Thyroid gland (tissue), 4 donors: ENCODE data around the gene OR1E2.

Experiments
- POLR2A ChIP-seq, 2 donors: fragments of 450-650 bp; IDR thresholded peaks; one replicate each; pipeline ENCODE4 v1.6.1; 2017; ENCODE audit warnings: antibody characterized with exemption in 2 of 2, mild to moderate bottlenecking in 2 of 2, moderate library complexity in 1 of 2
- TF ChIP-seq, protein P1 (sequence below), 6 experiments: fragments of 200-600 bp in 3 of 6; fragments of 450-650 bp in 3 of 6; sonication (generic) in 3 of 6; IDR thresholded peaks; one replicate each; pipeline ENCODE4 v1.5.1; 2016 to 2019; ENCODE audit warnings: antibody characterized with exemption in 6 of 6, mild to moderate bottlenecking in 2 of 6, inconsistent platforms in 1 of 6, moderate library complexity in 1 of 6

DNA sequence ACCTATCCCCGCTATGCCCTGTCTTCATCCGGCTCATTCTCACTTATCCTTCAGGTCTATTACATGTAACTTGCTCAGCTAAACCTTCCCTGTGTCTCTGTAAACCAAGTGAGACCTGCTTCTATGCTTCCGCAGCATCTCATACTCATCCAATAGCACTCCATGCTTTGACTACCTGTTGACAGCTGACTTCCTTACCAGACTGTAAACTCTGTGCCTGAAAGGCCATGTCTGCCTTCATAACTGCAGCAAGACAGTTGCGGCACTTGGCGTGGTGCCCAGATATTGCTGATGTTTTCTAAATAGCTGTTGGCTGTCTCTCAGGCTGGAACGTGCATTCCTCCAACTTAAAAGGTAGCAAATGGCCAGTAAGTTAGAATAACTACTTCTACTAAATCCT, 33.6 kb downstream of the OR1E2 start:
- TF ChIP-seq, protein P1, sequence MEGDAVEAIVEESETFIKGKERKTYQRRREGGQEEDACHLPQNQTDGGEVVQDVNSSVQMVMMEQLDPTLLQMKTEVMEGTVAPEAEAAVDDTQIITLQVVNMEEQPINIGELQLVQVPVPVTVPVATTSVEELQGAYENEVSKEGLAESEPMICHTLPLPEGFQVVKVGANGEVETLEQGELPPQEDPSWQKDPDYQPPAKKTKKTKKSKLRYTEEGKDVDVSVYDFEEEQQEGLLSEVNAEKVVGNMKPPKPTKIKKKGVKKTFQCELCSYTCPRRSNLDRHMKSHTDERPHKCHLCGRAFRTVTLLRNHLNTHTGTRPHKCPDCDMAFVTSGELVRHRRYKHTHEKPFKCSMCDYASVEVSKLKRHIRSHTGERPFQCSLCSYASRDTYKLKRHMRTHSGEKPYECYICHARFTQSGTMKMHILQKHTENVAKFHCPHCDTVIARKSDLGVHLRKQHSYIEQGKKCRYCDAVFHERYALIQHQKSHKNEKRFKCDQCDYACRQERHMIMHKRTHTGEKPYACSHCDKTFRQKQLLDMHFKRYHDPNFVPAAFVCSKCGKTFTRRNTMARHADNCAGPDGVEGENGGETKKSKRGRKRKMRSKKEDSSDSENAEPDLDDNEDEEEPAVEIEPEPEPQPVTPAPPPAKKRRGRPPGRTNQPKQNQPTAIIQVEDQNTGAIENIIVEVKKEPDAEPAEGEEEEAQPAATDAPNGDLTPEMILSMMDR (IDR thresholded peaks at IDR 0.05): no peak
- no peak for TF ChIP-seq POLR2A (IDR thresholded peaks at IDR 0.05)
